Measurements from ENCODE around the gene SGF29. TPM values are rescaled to one million over a fixed set of nuclear protein-coding genes. Genes with fewer than 3 reads are reported as not detected.

SGF29 gene
- total and polyA plus RNA-seq, 2 of the 8 experiments (the other 6 are each of a cell fraction or from before 2014, with no cell fraction given) = 3.1 to 22.7 TPM

- no peak for TF ChIP-seq RAD21 (IDR thresholded peaks at IDR 0.05 in 1 of 2, conservative IDR thresholded peaks at IDR 0.05 in 1 of 2; ENCODE audit: low read depth in 2 of 2, low read length in 2 of 2)
- no peak for TF ChIP-seq CHD1 (IDR thresholded peaks at IDR 0.05; ENCODE audit: low read depth, low read length)
- TF ChIP-seq CTCF (IDR thresholded peaks at IDR 0.05; ENCODE audit: control extremely low read depth in 1 of 3, insufficient read depth in 1 of 3, low read depth in 1 of 3, low read length in 3 of 3) = no peak
- no peak for TF ChIP-seq EP300 (IDR thresholded peaks at IDR 0.05; ENCODE audit: borderline replicate concordance in 1 of 2, low read depth in 2 of 2, low read length in 2 of 2)
- TF ChIP-seq CHD7 (IDR thresholded peaks at IDR 0.05; ENCODE audit: insufficient replicate concordance, low read length) = no peak
- TF ChIP-seq POLR2AphosphoS5 (IDR thresholded peaks at IDR 0.05; ENCODE audit: low read depth, low read length) = no peak
Measured at GRCh38 chr16:28606291-28607115, 52.8 kb downstream of the SGF29 start (continued).

Measured in H1 (cell line).